ENCODE measurements around the gene EPX.

DNA sequence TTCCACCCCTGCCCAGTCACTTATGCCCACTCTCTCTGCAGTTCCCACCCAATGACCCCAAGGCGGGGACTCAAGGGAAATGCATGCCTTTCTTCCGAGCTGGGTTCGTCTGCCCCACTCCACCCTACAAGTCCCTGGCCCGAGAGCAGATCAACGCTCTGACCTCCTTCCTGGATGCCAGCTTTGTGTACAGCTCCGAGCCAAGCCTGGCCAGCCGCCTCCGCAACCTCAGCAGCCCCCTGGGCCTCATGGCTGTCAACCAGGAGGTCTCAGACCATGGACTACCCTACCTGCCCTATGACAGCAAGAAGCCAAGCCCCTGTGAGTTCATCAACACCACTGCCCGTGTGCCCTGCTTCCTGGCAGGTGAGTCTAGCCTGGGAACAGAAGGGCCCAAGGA is 59.6 kb downstream of the EPX start:
- TF ChIP-seq, protein P1, sequence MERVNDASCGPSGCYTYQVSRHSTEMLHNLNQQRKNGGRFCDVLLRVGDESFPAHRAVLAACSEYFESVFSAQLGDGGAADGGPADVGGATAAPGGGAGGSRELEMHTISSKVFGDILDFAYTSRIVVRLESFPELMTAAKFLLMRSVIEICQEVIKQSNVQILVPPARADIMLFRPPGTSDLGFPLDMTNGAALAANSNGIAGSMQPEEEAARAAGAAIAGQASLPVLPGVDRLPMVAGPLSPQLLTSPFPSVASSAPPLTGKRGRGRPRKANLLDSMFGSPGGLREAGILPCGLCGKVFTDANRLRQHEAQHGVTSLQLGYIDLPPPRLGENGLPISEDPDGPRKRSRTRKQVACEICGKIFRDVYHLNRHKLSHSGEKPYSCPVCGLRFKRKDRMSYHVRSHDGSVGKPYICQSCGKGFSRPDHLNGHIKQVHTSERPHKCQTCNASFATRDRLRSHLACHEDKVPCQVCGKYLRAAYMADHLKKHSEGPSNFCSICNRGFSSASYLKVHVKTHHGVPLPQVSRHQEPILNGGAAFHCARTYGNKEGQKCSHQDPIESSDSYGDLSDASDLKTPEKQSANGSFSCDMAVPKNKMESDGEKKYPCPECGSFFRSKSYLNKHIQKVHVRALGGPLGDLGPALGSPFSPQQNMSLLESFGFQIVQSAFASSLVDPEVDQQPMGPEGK (CRISPR knock-in tag; IDR thresholded peaks at IDR 0.05; ENCODE audit: borderline replicate concordance) = no peak
- TF ChIP-seq, protein P2, sequence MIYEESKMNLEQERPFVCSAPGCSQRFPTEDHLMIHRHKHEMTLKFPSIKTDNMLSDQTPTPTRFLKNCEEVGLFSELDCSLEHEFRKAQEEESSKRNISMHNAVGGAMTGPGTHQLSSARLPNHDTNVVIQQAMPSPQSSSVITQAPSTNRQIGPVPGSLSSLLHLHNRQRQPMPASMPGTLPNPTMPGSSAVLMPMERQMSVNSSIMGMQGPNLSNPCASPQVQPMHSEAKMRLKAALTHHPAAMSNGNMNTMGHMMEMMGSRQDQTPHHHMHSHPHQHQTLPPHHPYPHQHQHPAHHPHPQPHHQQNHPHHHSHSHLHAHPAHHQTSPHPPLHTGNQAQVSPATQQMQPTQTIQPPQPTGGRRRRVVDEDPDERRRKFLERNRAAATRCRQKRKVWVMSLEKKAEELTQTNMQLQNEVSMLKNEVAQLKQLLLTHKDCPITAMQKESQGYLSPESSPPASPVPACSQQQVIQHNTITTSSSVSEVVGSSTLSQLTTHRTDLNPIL (CRISPR knock-in tag; IDR thresholded peaks at IDR 0.05; ENCODE audit: low read depth) = no peak
- TF ChIP-seq RARB (CRISPR knock-in tag; IDR thresholded peaks at IDR 0.05) (no peak), PPARA (CRISPR knock-in tag; IDR thresholded peaks at IDR 0.05; ENCODE audit: borderline replicate concordance) (no peak), ZC3H10 (CRISPR knock-in tag; IDR thresholded peaks at IDR 0.05) (no peak), ZNF8 (CRISPR knock-in tag; IDR thresholded peaks at IDR 0.05) (no peak)

Data from SK-N-SH treated with all-trans-retinoic acid at 6 μM for 48 hours (cell line).